Glutamatergic neuron (in vitro differentiated cells): ENCODE measurements around the gene REXO1. TPM values are rescaled to one million over a fixed set of nuclear protein-coding genes. Genes with fewer than 3 reads are reported as not detected.

ENCODE experiments used
- DNase-seq: peaks from one replicate; pipeline ENCODE4 v3.0.0; 2022
- H3K27ac Mint-ChIP-seq: one replicate; pipeline ENCODE4 v1.8.0; 2020; ENCODE audit warnings: mild to moderate bottlenecking, mixed read lengths, inconsistent platforms; ENCODE audit not compliant: unreplicated experiment
- H3K27me3 Mint-ChIP-seq: one replicate; pipeline ENCODE4 v1.8.0; 2020; ENCODE audit warnings: mild to moderate bottlenecking, moderate library complexity, mixed read lengths, inconsistent platforms; ENCODE audit not compliant: unreplicated experiment
- H3K36me3 Mint-ChIP-seq: one replicate; pipeline ENCODE4 v1.8.0; 2020; ENCODE audit warnings: mild to moderate bottlenecking, mixed read lengths, inconsistent platforms; ENCODE audit not compliant: unreplicated experiment
- H3K4me1 Mint-ChIP-seq: one replicate; pipeline ENCODE4 v1.8.0; 2020; ENCODE audit warnings: mild to moderate bottlenecking, low read depth, mixed read lengths, inconsistent platforms; ENCODE audit not compliant: unreplicated experiment
- H3K4me3 Mint-ChIP-seq: one replicate; pipeline ENCODE4 v1.8.0; 2020; ENCODE audit warnings: mild to moderate bottlenecking, mixed read lengths, inconsistent platforms; ENCODE audit not compliant: unreplicated experiment
- H3K9me3 Mint-ChIP-seq: one replicate; pipeline ENCODE4 v1.8.0; 2020; ENCODE audit warnings: mild to moderate bottlenecking, moderate library complexity, mixed read lengths, inconsistent platforms; ENCODE audit not compliant: unreplicated experiment
- CTCF ChIP-seq: fragments of 200-600 bp; sonication (generic); IDR thresholded peaks from one replicate; pipeline ENCODE4 v1.5.0; 2021; ENCODE audit not compliant: partially characterized antibody, unreplicated experiment
- total RNA-seq: library from RNA; stranded (reverse); fragmentation: NEBNext Ultra II Directional; extraction: Animal tissue kit (Norgen Biotek cat#: 25700); gene quantifications from one replicate; pipeline ENCODE4 v1.2.1, GENCODE V29; 2021; ENCODE audit not compliant: unreplicated experiment

The REXO1 gene
- total RNA-seq, 1 donor from 2014 or later, result 65.7 TPM

GRCh38 chr19:1856698-1857603 lies 8.7 kb upstream of the REXO1 start:
- no peak for TF ChIP-seq CTCF
- Mint-ChIP-seq H3K4me3 (peak overlapping the region; percentile 81), H3K27ac (peak overlapping the region; percentile 99), H3K36me3 (no peaks in the 10 kb centered on the region), H3K9me3 (peaks cover 22% of the 10 kb centered on the region), H3K27me3 (peaks cover 18% of the 10 kb centered on the region), H3K4me1 (peaks cover 11% of the 10 kb centered on the region)
- DNase-seq, result peak; percentile 75

DNA sequence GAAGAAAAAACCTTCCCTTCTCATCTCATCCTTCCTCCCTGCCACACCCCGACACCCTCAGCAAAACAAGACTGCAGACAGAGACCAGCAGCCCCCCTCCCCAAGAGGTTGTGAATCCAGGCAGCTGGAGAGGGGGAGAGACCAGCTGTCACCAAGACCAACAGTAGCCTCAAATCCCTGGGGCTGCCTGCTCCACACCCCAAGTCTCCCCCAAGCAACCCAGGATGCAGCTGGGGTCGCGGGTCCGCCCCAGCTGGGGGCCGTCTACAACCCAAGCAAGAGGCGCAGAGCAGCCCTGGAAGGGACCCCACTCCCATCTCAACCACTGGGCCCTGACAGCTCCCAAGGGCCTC lies 8.0 kb upstream of the REXO1 start:
- no peak for TF ChIP-seq CTCF
- peak overlapping the region; percentile 81 for H3K4me3 Mint-ChIP-seq
- peaks cover 21% of the 10 kb centered on the region for H3K9me3 Mint-ChIP-seq
- no peaks in the 10 kb centered on the region for H3K36me3 Mint-ChIP-seq
- peak; percentile 73 for DNase-seq
- peak overlapping the region; percentile 99 for H3K27ac Mint-ChIP-seq
- H3K27me3 Mint-ChIP-seq, result peaks cover 17% of the 10 kb centered on the region
- H3K4me1 Mint-ChIP-seq, result peaks cover 12% of the 10 kb centered on the region

DNA sequence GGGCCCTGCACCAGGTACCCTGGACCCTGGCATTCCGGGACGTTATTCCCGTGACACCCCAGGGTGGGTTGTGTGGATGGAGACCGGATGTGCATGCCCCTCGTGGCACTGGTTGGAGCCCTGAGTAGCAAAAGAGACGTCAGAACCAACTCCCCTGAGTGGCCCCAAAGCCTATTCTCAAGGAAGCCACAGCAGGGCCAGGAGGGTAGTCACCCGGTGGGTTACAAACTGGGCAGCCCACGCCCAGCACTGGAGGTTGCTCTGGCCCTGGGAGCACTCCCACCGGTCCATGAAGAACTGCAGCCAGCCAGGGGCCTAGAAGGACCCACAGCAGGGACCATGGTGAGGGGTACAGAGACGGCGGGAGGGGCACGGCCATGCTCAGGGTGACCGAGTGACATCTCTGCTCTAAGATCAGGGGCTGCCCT lies 7.6 kb upstream of the REXO1 start:
- peak overlapping the region; percentile 81 for H3K4me3 Mint-ChIP-seq
- H3K27ac Mint-ChIP-seq, result peak overlapping the region; percentile 99
- peaks cover 15% of the 10 kb centered on the region for H3K4me1 Mint-ChIP-seq

DNA sequence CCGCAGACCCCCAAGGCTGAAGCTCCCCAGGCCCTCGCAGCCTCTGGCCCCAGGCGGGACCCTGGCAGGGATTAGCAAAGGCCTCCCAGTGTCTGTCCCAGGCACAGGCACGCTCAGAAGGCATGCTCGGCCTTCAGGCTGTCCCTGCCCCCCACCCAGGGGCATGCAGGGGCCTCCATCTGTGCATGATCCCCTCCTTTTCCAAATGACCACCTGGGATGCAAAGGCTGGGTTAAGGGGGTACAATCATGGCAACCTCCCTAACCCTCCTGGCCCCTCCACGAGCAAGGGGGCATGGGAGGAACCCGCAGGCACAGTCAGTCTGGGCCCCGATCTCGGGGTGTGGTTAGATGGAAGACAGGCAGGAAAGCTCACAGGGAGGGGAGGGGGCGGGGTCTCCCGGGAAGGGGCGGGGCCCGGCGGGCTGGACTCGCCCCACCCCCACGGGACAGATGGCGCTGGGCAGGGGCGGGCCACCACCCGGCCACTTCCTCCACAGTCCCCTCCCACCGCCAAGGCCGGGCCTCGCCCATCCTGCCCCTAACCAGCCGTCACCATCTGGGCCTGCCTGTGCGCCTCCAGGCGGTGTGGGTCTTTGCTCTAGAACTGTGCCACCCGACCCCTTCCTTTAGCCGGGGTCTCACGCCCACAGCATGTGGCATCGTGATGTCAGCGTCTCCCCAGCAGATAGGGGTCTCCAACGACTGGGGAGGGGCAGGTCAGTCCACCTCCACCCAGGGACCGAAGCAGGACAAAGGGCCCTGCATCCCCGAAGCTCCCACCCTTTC lies 7.0 kb upstream of the REXO1 start:
- peaks cover 19% of the 10 kb centered on the region for H3K9me3 Mint-ChIP-seq

More for the DNA sequence above, 7.6 kb upstream of the REXO1 start:
- peaks cover 14% of the 10 kb centered on the region for H3K27me3 Mint-ChIP-seq
- no peak for TF ChIP-seq CTCF
- H3K9me3 Mint-ChIP-seq, result peaks cover 19% of the 10 kb centered on the region
- H3K36me3 Mint-ChIP-seq, result no peaks in the 10 kb centered on the region
- DNase-seq, result no peak

More for the DNA sequence above, 7.0 kb upstream of the REXO1 start:
- Mint-ChIP-seq H3K36me3 (no peaks in the 10 kb centered on the region), H3K4me1 (peaks cover 16% of the 10 kb centered on the region), H3K4me3 (peak overlapping the region; percentile 81), H3K27me3 (peaks cover 14% of the 10 kb centered on the region), H3K27ac (peak overlapping the region; percentile 99)
- peak; percentile 98 for DNase-seq
- no peak for TF ChIP-seq CTCF
